ENCODE results near the gene HINFP. TPM values are rescaled to one million over a fixed set of nuclear protein-coding genes. Genes with fewer than 3 reads are reported as not detected.

The HINFP gene
- total and polyA plus RNA-seq, 9 of the 15 experiments (the other 6 are each of a cell fraction or from before 2014, with no cell fraction given): 13.8 to 34.1 (median 22.5) TPM

DNA sequence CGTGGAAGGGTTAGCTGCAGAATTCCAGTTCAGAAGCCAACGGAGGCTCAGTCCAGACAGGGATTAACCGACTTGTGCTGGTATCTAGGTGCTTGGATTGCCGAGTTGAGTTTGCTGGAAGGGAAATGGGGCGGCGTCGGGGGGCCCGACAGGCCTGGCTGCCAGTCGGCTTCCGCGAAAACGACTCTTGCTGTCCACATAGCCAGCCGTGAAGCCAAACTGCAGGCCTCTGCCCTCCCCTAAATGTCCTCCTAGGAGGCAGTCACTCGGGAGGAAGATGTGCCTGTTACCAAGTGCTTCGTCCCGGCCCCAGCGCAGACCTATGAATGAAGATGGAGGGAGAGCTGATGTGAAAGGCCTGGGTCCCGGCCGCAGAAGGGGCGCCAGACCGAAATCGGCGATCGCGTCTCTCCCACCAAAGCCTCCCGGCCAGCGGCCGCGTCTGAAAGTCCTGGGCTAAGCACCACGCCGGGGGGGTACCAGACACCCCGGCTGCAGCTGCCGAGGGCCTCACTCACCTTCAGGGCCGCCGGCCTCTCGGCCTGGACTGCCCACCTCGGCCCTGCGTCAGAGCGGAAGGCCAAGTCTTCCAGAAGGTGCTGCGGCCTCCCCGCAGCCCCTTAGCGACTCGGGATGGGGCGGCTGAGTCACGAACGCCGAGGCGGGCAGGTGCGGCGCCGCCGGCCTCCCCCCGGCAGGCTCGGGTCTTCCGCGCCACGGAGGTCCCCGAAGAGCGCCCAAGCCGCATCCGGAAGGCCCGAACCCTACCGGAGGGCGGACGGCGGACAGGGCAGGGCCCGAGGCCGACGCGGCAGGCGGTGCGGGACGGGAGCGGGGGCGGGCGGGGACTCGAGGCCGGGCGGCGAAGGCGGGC lies 27.2 kb upstream of the HINFP start (continued):
- TF ChIP-seq RBBP5 (IDR thresholded peaks at IDR 0.05; ENCODE audit: borderline replicate concordance, insufficient read depth, low read length, poor library complexity, severe bottlenecking) (peak; percentile 45), CTBP1 (IDR thresholded peaks at IDR 0.05; ENCODE audit: borderline replicate concordance) (no peak), ZNF79 (CRISPR knock-in tag; IDR thresholded peaks at IDR 0.05; ENCODE audit: low read depth) (no peak), MEF2A (IDR thresholded peaks at IDR 0.05; ENCODE audit: control insufficient read depth, low read depth, low read length) (no peak)
- TF ChIP-seq, protein P1, sequence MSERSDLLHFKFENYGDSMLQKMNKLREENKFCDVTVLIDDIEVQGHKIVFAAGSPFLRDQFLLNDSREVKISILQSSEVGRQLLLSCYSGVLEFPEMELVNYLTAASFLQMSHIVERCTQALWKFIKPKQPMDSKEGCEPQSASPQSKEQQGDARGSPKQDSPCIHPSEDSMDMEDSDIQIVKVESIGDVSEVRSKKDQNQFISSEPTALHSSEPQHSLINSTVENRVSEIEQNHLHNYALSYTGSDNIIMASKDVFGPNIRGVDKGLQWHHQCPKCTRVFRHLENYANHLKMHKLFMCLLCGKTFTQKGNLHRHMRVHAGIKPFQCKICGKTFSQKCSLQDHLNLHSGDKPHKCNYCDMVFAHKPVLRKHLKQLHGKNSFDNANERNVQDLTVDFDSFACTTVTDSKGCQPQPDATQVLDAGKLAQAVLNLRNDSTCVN (CRISPR knock-in tag; IDR thresholded peaks at IDR 0.05): no peak
- TF ChIP-seq, protein P2, sequence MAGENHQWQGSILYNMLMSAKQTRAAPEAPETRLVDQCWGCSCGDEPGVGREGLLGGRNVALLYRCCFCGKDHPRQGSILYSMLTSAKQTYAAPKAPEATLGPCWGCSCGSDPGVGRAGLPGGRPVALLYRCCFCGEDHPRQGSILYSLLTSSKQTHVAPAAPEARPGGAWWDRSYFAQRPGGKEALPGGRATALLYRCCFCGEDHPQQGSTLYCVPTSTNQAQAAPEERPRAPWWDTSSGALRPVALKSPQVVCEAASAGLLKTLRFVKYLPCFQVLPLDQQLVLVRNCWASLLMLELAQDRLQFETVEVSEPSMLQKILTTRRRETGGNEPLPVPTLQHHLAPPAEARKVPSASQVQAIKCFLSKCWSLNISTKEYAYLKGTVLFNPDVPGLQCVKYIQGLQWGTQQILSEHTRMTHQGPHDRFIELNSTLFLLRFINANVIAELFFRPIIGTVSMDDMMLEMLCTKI (IDR thresholded peaks at IDR 0.05; ENCODE audit: partially characterized antibody): no peak
- TF ChIP-seq, protein P3, sequence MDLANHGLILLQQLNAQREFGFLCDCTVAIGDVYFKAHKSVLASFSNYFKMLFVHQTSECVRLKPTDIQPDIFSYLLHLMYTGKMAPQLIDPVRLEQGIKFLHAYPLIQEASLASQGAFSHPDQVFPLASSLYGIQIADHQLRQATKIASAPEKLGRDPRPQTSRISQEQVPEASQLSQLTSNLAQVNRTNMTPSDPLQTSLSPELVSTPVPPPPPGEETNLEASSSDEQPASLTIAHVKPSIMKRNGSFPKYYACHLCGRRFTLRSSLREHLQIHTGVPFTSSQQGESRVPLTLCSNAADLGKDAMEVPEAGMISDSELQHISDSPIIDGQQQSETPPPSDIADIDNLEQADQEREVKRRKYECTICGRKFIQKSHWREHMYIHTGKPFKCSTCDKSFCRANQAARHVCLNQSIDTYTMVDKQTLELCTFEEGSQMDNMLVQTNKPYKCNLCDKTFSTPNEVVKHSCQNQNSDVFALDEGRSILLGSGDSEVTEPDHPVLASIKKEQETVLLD (IDR thresholded peaks at IDR 0.05): no peak
